ENCODE results near the gene TRIM38. TPM values are rescaled to one million over a fixed set of nuclear protein-coding genes. Genes with fewer than 3 reads are reported as not detected.
A peak's percentile ranks its signal among the peaks of the same experiment; 100 is the strongest.
"Not testable (repeated sequence)": the region's sequence is repeated elsewhere in the genome, so short reads cannot be mapped to it uniquely, and the experiment has no call there.

TRIM38 gene
- total RNA-seq, 4 donors from 2014 or later, result 4.7 to 8.0 (median 6.5) TPM

GRCh38 chr6:26012061-26012460, 49.5 kb downstream of the TRIM38 start:
- WGBS, 2 donors, result 92% methylated on average over 2 of the region's 2 CpGs
- no peak overlapping the region for H3K4me3 ChIP-seq (ENCODE audit: low read depth, poor library complexity, severe bottlenecking)
- intact Hi-C loops (cut with DNase I; ENCODE audit: low total_unique reads), result no loop called here
- DNase-seq (ENCODE audit: low spot score in 2 of 2), result no peak
- no peak for TF ChIP-seq CTCF (IDR thresholded peaks at IDR 0.05)
- TF ChIP-seq POLR2A (IDR thresholded peaks at IDR 0.05), result no peak

DNA sequence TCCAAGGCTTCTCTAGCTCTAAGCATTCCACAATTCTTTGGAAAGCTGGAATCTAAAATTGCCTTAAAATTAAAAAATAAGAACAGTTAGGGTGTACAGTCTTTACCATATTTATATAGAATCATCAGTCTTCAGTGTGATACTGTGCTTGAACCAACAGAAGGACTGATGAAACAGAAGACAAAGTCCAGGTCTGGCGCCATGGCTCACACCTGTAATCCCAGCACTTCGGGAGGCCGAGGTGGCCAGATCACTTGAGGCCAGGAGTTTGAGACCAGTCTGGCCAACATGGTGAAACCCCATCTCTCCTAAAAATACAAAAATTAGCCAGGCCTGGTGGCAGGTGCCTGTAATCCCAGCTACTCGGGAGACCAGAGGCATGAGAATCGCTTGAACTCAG, 51.8 kb downstream of the TRIM38 start:
- intact Hi-C loops (cut with DNase I; ENCODE audit: low total_unique reads); DNase-seq (ENCODE audit: low spot score in 2 of 2); H3K4me3 ChIP-seq (ENCODE audit: low read depth, poor library complexity, severe bottlenecking): not testable (repeated sequence)
- WGBS, 2 donors, result 86 to 95% methylated on average over 5 of the region's 5 CpGs

DNA sequence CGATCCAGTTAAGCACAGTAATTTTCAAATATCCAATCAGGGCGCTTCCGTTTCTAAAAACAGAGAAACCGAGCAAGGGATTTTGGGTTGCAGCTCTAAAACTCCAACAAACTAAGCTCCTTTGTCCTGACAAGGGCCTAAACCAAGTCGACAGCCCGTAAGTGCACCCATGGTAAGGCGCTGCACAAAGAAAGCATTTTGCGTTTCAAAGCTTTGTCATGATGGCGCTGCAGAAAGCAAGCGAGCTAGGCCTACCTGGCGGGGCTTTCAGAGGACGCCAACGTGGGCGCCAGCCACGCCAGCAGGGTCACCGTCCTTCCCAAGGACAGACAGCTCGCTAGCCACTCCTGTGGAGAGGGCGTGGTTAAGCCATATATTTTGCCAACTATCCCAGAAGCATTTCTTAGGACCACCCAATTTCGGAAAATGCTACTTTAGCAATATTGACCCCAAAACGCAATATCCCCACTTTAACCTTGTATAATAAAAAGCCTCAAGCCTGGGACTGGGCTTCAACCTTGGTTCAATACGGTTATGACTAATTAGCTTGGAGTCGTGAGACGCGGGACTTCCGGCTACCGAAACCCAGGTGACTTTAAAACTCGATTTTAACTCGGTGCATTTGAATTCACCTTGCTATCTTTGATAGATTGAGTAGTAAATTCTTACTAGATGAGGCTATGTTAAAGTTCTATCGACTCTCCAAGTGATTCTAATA, 53.8 kb downstream of the TRIM38 start:
- DNase-seq (ENCODE audit: low spot score in 2 of 2), result no peak
- TF ChIP-seq POLR2A (IDR thresholded peaks at IDR 0.05) (no peak), CTCF (IDR thresholded peaks at IDR 0.05) (no peak)
- H3K4me3 ChIP-seq (ENCODE audit: low read depth, poor library complexity, severe bottlenecking), result no peak overlapping the region
- 43 to 57% methylated on average over 29 of the region's 29 CpGs for WGBS, 2 donors
- intact Hi-C loops (cut with DNase I; ENCODE audit: low total_unique reads), result no loop called here

DNA sequence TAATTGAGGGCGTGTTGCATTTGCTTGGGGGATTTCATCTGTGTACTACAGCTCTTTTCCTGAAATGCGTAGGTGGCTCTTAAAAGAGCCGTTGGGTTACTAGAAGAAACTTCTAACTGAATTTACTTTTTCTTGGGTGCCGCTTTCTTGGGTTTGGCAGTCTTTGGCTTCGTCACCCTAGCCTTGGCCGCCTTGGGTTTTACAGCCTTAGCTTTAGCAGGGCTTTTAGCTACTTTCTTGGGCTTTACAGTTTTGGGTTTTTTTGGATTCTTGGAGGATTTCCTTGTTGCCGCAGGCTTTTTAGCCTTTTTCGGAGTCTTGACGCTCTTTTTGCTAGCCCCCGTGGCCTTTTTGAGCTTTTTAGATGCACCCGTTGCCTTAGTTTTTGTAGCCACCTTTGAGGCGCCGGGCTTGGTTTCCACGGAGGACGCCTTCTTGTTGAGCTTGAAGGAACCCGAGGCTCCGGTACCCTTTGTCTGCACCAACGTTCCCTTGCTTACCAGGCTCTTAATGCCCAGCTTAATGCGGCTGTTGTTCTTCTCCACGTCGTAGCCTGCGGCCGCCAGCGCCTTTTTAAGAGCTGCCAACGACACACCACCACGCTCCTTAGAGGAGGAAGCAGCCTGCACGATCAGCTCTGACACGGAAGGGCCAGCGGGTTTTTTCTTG, 54.5 kb downstream of the TRIM38 start:
- no peak overlapping the region for H3K4me3 ChIP-seq (ENCODE audit: low read depth, poor library complexity, severe bottlenecking)
- intact Hi-C loops (cut with DNase I; ENCODE audit: low total_unique reads), result no loop called here
- DNase-seq (ENCODE audit: low spot score in 2 of 2), result no peak
- no peak for TF ChIP-seq POLR2A (IDR thresholded peaks at IDR 0.05)
- TF ChIP-seq CTCF (IDR thresholded peaks at IDR 0.05), result no peak
- 13 to 19% methylated on average over 29 of the region's 29 CpGs for WGBS, 2 donors

DNA sequence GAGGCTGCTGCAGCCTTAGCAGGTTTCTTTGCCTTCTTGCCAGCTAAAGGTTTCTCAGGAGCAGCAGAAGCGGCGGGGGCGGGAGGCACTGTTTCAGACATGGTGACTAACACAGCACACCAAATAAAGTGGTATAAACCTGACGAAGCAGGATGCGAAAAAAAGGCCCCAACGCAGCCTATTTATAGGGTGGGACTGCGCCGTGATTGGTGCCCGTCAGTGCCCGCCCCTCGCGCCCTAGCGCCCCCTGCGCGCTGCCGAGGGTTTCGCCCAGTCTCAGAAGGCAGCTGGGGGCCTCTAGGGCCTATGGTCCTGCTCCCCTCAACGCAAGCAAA, 55.0 kb downstream of the TRIM38 start:
- no peak overlapping the region for H3K4me3 ChIP-seq (ENCODE audit: low read depth, poor library complexity, severe bottlenecking)
- intact Hi-C loops (cut with DNase I; ENCODE audit: low total_unique reads), result no loop called here
- TF ChIP-seq CTCF (IDR thresholded peaks at IDR 0.05), result no peak
- no peak for TF ChIP-seq POLR2A (IDR thresholded peaks at IDR 0.05)
- peak; percentile 66 to 94 for DNase-seq (ENCODE audit: low spot score in 2 of 2)
- 2 to 4% methylated on average over 18 of the region's 18 CpGs for WGBS, 2 donors

DNA sequence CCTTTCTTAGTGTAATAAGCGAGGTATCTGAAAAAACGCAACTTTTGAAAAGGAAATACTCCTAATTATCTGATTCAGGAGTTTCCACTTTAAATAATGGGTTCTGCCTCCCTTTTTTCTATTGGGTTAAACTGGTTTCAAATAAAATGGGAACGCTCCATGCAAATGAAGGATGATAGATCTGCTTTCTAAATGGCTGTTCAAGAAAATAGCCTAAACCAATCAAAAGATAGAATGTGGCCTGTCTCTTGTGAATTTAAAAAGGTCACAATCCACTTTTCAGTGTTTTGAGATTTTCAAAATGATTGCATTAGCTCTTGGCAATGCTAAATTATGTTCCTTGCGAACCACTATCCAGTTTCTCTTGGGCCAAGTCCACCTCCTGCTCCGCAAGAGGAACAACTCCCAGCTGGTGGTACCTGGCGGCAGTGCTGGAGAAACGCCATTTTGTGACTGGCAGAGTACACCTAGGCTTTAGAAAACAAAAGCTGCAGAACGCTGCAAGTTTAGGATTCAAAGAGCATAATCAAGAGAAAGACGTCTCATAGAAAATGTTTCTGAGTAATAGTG, 56.7 kb downstream of the TRIM38 start:
- no peak overlapping the region for H3K4me3 ChIP-seq (ENCODE audit: low read depth, poor library complexity, severe bottlenecking)
- TF ChIP-seq CTCF (IDR thresholded peaks at IDR 0.05) (no peak), POLR2A (IDR thresholded peaks at IDR 0.05) (no peak)
- peak in 1 of 2 donors; percentile 21 for DNase-seq (ENCODE audit: low spot score in 2 of 2)
- intact Hi-C loops (cut with DNase I; ENCODE audit: low total_unique reads), result no loop called here
- 42 to 50% methylated on average over 9 of the region's 9 CpGs for WGBS, 2 donors

All from lower leg skin (tissue), 4 donors.